Measurements from ENCODE around the gene CDC42EP2. TPM values are rescaled to one million over a fixed set of nuclear protein-coding genes. Genes with fewer than 3 reads are reported as not detected.
"Not testable (repeated sequence)": the region's sequence is repeated elsewhere in the genome, so short reads cannot be mapped to it uniquely, and the experiment has no call there.

CDC42EP2 gene
- total and polyA plus RNA-seq, 8 donors, result 0.89 to 22.0 (median 15.1) TPM; not detected in 1

GRCh38 chr11:65329944-65330403 lies 15.3 kb downstream of the CDC42EP2 start:
- no peaks in the 10 kb centered on the region for H3K27me3 ChIP-seq
- no peak overlapping the region for H3K4me3 ChIP-seq
- no peak overlapping the region for H3K27ac ChIP-seq
- TF ChIP-seq POLR2AphosphoS5 (IDR thresholded peaks at IDR 0.05) (peak in 2 of 3 donors; percentile 34 to 70), CTCF (IDR thresholded peaks at IDR 0.05) (peak in 6 of 7 experiments; percentile 36 to 86 (median 79)), POLR2A (IDR thresholded peaks at IDR 0.05) (no peak), EP300 (IDR thresholded peaks at IDR 0.05) (no peak)
- intact Hi-C loops (cut with DNase I; ENCODE audit: low total_unique reads), result no loop called here
- H3K4me1 ChIP-seq, result peaks cover 8 to 23% (median 13%) of the 10 kb centered on the region in 4 donors
- DNase-seq, result peak; percentile 95
- no peaks in the 10 kb centered on the region for H3K36me3 ChIP-seq
- WGBS, 5 donors, result 4 to 7% (median 6%) methylated on average over 13 of the region's 13 CpGs
- no peaks in the 10 kb centered on the region for H3K9me3 ChIP-seq

DNA sequence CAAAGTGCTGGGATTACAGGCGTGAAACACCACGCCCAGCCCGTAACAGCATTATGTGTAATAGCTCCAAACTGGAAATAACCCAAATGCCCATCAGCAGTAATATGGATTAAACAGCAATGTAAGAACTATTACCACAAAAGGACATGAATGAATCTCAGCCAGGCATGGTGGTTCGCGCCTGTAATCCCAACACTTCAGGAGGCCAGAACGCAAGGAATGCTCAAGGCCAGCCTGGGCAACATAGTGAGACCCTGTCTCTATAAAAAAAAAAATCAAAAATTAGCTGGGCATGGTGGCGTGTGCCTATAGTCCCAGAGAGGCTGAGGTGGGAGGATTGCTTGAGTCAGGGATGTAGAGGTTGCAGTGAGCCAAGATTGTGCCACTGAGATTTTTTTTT lies 15.9 kb downstream of the CDC42EP2 start:
- intact Hi-C loops (cut with DNase I; ENCODE audit: low total_unique reads), result no loop called here
- no peak overlapping the region for H3K4me3 ChIP-seq
- TF ChIP-seq POLR2A (IDR thresholded peaks at IDR 0.05) (no peak), EP300 (IDR thresholded peaks at IDR 0.05) (no peak), CTCF (IDR thresholded peaks at IDR 0.05) (no peak), POLR2AphosphoS5 (IDR thresholded peaks at IDR 0.05) (no peak)
- WGBS, 5 donors, result 73 to 80% (median 77%) methylated on average over 7 of the region's 7 CpGs
- no peak for DNase-seq
- no peaks in the 10 kb centered on the region for H3K36me3 ChIP-seq
- no peaks in the 10 kb centered on the region for H3K9me3 ChIP-seq
- no peaks in the 10 kb centered on the region for H3K27me3 ChIP-seq
- H3K4me1 ChIP-seq, result peaks cover 8 to 29% (median 19%) of the 10 kb centered on the region in 4 donors
- no peak overlapping the region for H3K27ac ChIP-seq

- H3K4me3 ChIP-seq; H3K27ac ChIP-seq; intact Hi-C loops (cut with DNase I; ENCODE audit: low total_unique reads); DNase-seq; H3K9me3 ChIP-seq; H3K27me3 ChIP-seq: not testable (repeated sequence)
- peaks cover 8 to 44% (median 28%) of the 10 kb centered on the region in 4 donors for H3K4me1 ChIP-seq
- 87 to 93% (median 91%) methylated on average over 6 to 9 of the region's 9 CpGs for WGBS, 5 donors
- H3K36me3 ChIP-seq, result peaks cover 0 to 10% (median 4%) of the 10 kb centered on the region in 4 donors
Observed at GRCh38 chr11:65332591-65332990, 17.9 kb downstream of the CDC42EP2 start.

GRCh38 chr11:65334696-65335295 lies 20.1 kb downstream of the CDC42EP2 start:
- WGBS, 5 donors, result 15 to 26% (median 18%) methylated on average over 5 of the region's 5 CpGs
- no peak for DNase-seq
- Histone ChIP-seq H3K4me3 (peak overlapping the region; percentile 65 to 98 (median 82)), H3K27ac (peak overlapping the region in 3 of 5 donors; percentile 87 to 90 (median 88)), H3K27me3 (no peaks in the 10 kb centered on the region), H3K36me3 (peaks cover 0 to 19% (median 15%) of the 10 kb centered on the region in 4 donors), H3K9me3 (no peaks in the 10 kb centered on the region), H3K4me1 (peaks cover 13 to 60% (median 36%) of the 10 kb centered on the region in 4 donors)
- intact Hi-C loops (cut with DNase I; ENCODE audit: low total_unique reads), result no loop called here
- no peak for TF ChIP-seq EP300 (IDR thresholded peaks at IDR 0.05)
- no peak for TF ChIP-seq POLR2AphosphoS5 (IDR thresholded peaks at IDR 0.05)
- TF ChIP-seq CTCF (IDR thresholded peaks at IDR 0.05), result no peak
- no peak for TF ChIP-seq POLR2A (IDR thresholded peaks at IDR 0.05)

GRCh38 chr11:65338676-65339075 lies 24.0 kb downstream of the CDC42EP2 start:
- no peaks in the 10 kb centered on the region for H3K9me3 ChIP-seq
- no peak overlapping the region for H3K27ac ChIP-seq
- peaks cover 13 to 55% (median 33%) of the 10 kb centered on the region in 4 donors for H3K4me1 ChIP-seq
- peaks cover 36 to 57% (median 54%) of the 10 kb centered on the region in 4 donors for H3K36me3 ChIP-seq
- intact Hi-C loops (cut with DNase I; ENCODE audit: low total_unique reads), result no loop called here
- 74 to 90% (median 86%) methylated on average over 7 of the region's 7 CpGs for WGBS, 5 donors
- TF ChIP-seq EP300 (IDR thresholded peaks at IDR 0.05) (no peak), POLR2AphosphoS5 (IDR thresholded peaks at IDR 0.05) (no peak), CTCF (IDR thresholded peaks at IDR 0.05) (no peak), POLR2A (IDR thresholded peaks at IDR 0.05) (no peak)
- H3K4me3 ChIP-seq, result no peak overlapping the region
- no peaks in the 10 kb centered on the region for H3K27me3 ChIP-seq
- no peak for DNase-seq
